ENCODE data around the gene SLC38A8. TPM values are rescaled to one million over a fixed set of nuclear protein-coding genes. Genes with fewer than 3 reads are reported as not detected.

Gene SLC38A8
- total RNA-seq, 2 donors from 2014 or later, result not detected

DNA sequence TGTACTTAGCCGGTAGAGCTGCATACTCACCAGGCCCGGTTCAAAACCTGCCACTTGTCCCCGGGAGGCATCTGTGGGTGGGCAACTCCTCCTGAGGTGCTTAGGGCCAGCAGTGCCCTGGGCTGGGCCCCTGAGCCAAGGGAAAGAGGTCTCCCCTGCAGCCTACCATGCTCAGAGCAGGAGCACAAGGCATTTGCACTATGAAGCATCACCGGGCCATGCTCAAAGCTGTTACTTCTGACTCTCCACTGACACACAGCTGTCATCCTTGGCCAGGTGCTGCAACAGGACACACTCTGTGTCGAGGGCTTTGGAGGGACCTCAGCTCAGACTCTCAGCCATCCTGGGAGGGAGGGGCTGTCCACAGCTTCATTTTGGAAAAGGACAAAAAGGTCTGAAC, 37.2 kb downstream of the SLC38A8 start:
- Histone ChIP-seq H3K27ac (no peak overlapping the region), H3K27me3 (no peaks in the 10 kb centered on the region), H3K4me1 (no peaks in the 10 kb centered on the region), H3K9me3 (no peaks in the 10 kb centered on the region), H3K4me3 (no peak overlapping the region), H3K36me3 (no peaks in the 10 kb centered on the region)
- no peak for DNase-seq (ENCODE audit: low spot score)
- TF ChIP-seq, protein P1, sequence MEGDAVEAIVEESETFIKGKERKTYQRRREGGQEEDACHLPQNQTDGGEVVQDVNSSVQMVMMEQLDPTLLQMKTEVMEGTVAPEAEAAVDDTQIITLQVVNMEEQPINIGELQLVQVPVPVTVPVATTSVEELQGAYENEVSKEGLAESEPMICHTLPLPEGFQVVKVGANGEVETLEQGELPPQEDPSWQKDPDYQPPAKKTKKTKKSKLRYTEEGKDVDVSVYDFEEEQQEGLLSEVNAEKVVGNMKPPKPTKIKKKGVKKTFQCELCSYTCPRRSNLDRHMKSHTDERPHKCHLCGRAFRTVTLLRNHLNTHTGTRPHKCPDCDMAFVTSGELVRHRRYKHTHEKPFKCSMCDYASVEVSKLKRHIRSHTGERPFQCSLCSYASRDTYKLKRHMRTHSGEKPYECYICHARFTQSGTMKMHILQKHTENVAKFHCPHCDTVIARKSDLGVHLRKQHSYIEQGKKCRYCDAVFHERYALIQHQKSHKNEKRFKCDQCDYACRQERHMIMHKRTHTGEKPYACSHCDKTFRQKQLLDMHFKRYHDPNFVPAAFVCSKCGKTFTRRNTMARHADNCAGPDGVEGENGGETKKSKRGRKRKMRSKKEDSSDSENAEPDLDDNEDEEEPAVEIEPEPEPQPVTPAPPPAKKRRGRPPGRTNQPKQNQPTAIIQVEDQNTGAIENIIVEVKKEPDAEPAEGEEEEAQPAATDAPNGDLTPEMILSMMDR (IDR thresholded peaks at IDR 0.05), result no peak

DNA sequence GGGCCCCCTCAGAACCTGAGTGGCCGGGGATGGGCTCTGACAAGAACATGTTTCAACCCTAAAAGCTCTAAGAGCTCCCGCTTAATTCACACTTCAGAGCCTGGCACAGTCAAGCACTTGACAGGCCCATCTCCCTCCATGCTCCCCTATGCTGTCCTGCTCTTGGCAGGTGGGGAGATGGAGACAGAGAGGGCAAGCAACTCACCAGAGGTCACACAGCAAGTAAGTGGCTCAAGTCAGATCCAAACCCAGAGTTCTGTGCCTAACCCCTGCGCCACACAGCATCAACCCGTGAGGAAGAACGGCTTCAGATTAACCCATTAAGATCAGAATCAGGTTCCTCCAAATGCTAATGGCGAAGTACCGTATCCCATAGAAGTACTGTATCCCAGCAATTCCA, 38.2 kb downstream of the SLC38A8 start:
- no peaks in the 10 kb centered on the region for H3K36me3 ChIP-seq
- no peaks in the 10 kb centered on the region for H3K4me1 ChIP-seq
- H3K27ac ChIP-seq, result no peak overlapping the region
- no peak overlapping the region for H3K4me3 ChIP-seq
- DNase-seq (ENCODE audit: low spot score), result no peak
- no peaks in the 10 kb centered on the region for H3K27me3 ChIP-seq
- H3K9me3 ChIP-seq, result no peaks in the 10 kb centered on the region
- TF ChIP-seq, protein P1 (IDR thresholded peaks at IDR 0.05), result no peak

DNA sequence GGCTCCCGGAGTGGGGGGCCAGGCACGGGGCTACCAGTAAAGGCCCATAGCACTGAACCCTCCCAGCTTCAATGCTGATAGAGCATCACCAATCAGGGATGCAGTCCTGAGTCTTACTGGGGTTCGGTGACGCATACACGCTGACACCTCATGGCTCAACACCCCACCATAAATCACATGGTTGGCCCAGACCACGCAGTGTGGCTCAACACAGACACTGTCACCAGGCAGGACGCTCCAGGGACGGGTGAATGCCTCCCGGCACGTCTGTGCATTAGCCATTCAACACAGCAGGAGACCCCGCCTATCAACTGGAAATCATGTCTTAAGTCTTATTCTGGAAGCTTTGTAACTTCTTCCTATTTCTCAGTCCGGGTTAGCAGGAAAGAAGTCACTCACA, 39.6 kb downstream of the SLC38A8 start:
- Histone ChIP-seq H3K36me3 (no peaks in the 10 kb centered on the region), H3K4me1 (no peaks in the 10 kb centered on the region), H3K27ac (no peak overlapping the region), H3K27me3 (no peaks in the 10 kb centered on the region), H3K4me3 (no peak overlapping the region), H3K9me3 (no peaks in the 10 kb centered on the region)
- TF ChIP-seq, protein P1 (IDR thresholded peaks at IDR 0.05), result no peak
- DNase-seq (ENCODE audit: low spot score), result no peak

DNA sequence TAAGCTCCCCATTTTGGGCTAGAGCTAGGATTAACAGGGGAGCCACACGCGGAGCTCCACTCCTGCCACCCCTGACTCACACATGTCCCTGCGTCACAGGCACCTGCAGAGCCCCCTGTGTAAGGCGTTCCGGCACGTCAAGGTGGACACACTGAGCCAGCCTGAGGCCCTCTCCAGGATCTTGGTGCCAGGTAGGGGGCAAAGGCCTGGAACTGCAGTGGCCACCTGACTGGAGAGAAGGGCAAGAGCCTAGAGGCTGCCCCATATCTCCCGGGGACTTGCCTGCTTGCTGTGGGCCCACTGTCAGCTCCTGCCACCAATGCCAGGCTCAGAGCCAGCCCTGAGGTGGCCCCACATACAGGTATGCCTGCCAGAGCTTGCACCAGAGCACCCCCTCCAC, 40.9 kb downstream of the SLC38A8 start:
- Histone ChIP-seq H3K9me3 (no peaks in the 10 kb centered on the region), H3K4me1 (no peaks in the 10 kb centered on the region), H3K4me3 (no peak overlapping the region), H3K27ac (no peak overlapping the region), H3K27me3 (no peaks in the 10 kb centered on the region), H3K36me3 (no peaks in the 10 kb centered on the region)
- DNase-seq (ENCODE audit: low spot score), result no peak
- TF ChIP-seq, protein P1 (IDR thresholded peaks at IDR 0.05), result no peak

DNA sequence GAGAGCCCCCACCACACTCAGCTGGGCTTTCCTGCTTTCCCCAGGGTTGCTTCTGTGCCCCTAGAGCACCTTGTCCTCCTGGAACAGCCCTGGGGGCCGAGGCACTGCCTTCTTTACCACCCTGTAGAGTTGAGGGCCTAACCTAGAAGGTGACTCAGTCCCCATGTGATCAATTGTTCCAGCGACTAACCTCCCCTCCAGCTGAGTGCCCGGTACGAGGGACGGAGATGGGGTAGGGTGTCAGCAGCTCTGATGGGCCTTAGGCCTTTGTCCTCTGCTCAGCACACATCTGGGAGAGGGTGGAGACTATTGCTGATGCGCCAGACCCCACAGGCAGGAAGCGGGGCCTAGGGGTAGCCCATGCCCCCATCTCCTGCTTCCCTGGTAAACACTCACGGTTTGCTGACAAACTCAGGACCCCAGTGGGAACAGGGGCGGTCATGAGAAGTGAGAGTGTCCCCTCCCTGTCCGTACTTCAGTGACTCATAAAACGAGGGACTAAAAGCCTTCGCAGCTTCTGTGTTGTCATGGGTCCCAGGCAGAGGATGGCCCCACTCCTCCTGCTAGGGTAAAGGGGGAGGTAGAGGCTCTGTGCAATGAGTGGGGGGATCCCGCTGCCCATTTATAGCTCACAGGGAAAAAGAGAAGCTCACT, 41.5 kb downstream of the SLC38A8 start:
- no peak for DNase-seq (ENCODE audit: low spot score)
- Histone ChIP-seq H3K27me3 (no peaks in the 10 kb centered on the region), H3K27ac (no peak overlapping the region), H3K4me1 (peaks cover 0 to under 1% of the 10 kb centered on the region in 2 donors), H3K36me3 (no peaks in the 10 kb centered on the region), H3K4me3 (no peak overlapping the region), H3K9me3 (no peaks in the 10 kb centered on the region)
- TF ChIP-seq, protein P1 (IDR thresholded peaks at IDR 0.05), result no peak

DNA sequence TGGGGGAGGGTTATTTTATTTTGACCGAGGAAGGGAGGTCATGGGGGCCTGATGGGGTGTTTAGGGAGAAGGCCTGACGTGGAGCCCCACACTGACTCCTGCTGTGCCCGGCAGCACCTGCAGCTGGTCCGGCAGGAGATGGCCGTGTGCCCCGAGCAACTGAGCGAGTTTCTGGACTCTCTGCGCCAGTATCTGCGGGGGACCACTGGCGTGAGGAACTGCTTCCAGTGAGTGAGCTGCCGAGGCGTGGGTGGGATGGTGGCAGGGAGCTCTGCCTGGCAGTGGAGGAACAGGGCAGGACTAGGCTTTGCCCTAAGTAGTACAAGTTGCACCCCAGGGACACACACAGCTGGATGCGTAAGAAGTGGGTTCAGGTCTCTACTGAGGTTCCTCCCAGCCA, 44.5 kb downstream of the SLC38A8 start:
- Histone ChIP-seq H3K36me3 (no peaks in the 10 kb centered on the region), H3K4me1 (peaks cover 0 to 11% of the 10 kb centered on the region in 2 donors), H3K9me3 (no peaks in the 10 kb centered on the region), H3K27me3 (no peaks in the 10 kb centered on the region), H3K27ac (no peak overlapping the region), H3K4me3 (no peak overlapping the region)
- DNase-seq (ENCODE audit: low spot score), result no peak
- TF ChIP-seq, protein P1 (IDR thresholded peaks at IDR 0.05), result no peak

Measured in right atrium auricular region (tissue), 2 donors.